B cell (primary cell): Measurements from ENCODE around the gene RAB9A. TPM values are rescaled to one million over a fixed set of nuclear protein-coding genes. Genes with fewer than 3 reads are reported as not detected.

ENCODE experiments used
- ATAC-seq: fragments of 200-7000 bp; cut with Tn5 transposase; one replicate; pipeline ENCODE4 v1.10.0; 2021; ENCODE audit warnings: low read depth, mild to moderate bottlenecking, moderate number of reproducible peaks, moderate library complexity
- CTCF ChIA-PET: fragments of 350-600 bp; sonication (Branson Sonifier 250); formaldehyde crosslinking; loops from one replicate; lab custom pipeline; 2021; ENCODE audit warnings: antibody characterized with exemption, inconsistent platforms; lab: Charles Lee
- POLR2A ChIA-PET: fragments of 350-600 bp; sonication (Branson Sonifier 250); formaldehyde crosslinking; loops from one replicate; lab custom pipeline; 2021; ENCODE audit warnings: antibody characterized with exemption; lab: Charles Lee
- DNase-seq: peaks from one replicate; pipeline ENCODE4 v3.0.0; 2013
- H2AFZ ChIP-seq: 2 replicates; pipeline ENCODE4 v1.6.1; 2012; ENCODE audit warnings: mild to moderate bottlenecking, low read depth, low read length; ENCODE audit not compliant: insufficient read depth, poor library complexity, severe bottlenecking
- H3K27ac ChIP-seq, 2 donors: 1 replicate in 1 of 2; 2 replicates in 1 of 2; pipeline ENCODE4 v1.5.1; 2012 to 2013; ENCODE audit warnings: low read length in 2 of 2, mild to moderate bottlenecking in 2 of 2, moderate library complexity in 1 of 2
- H3K27me3 ChIP-seq, 4 experiments: fragments of 200-600 bp in 1 of 4; sonication (generic) in 1 of 4; replicated peaks in 1 of 4; 1 replicate in 2 of 4; 2 replicates in 2 of 4; pipeline versions ENCODE4 v1.6.1 to v1.7.0; 2013 to 2016; ENCODE audit warnings: low read length in 3 of 4, mild to moderate bottlenecking in 2 of 4, mixed read lengths in 1 of 4, moderate library complexity in 1 of 4; ENCODE audit not compliant: insufficient read depth in 4 of 4, control insufficient read depth in 3 of 4; ENCODE audit errors: control extremely low read depth in 1 of 4
- H3K36me3 ChIP-seq, 2 experiments: replicated peaks in 1 of 2; 1 replicate in 1 of 2; 2 replicates in 1 of 2; pipeline versions ENCODE4 v1.6.1 to v1.7.1; 2013; ENCODE audit warnings: low read length in 1 of 2; ENCODE audit not compliant: insufficient read depth in 2 of 2, control insufficient read depth in 1 of 2; ENCODE audit errors: control extremely low read depth in 1 of 2, extremely low read depth in 1 of 2
- H3K4me1 ChIP-seq, 2 donors: fragments of 200-600 bp in 1 of 2; sonication (generic) in 1 of 2; 1 replicate in 1 of 2; 2 replicates in 1 of 2; pipeline versions ENCODE4 v1.5.1 to v1.6.1; 2013 to 2017; ENCODE audit warnings: low read length in 2 of 2; ENCODE audit not compliant: control insufficient read depth in 2 of 2, insufficient read depth in 2 of 2
- H3K4me2 ChIP-seq: replicated peaks from 2 replicates; pipeline ENCODE3; 2012; ENCODE audit warnings: mild to moderate bottlenecking, low read depth, low read length; ENCODE audit not compliant: poor library complexity, severe bottlenecking
- H3K4me3 ChIP-seq, 5 experiments: fragments of 200-600 bp in 1 of 5; sonication (generic) in 1 of 5; 1 replicate in 3 of 5; 2 replicates in 2 of 5; pipeline versions ENCODE4 v1.5.1 to v1.7.0; 2011 to 2016; ENCODE audit warnings: low read length in 4 of 5, mild to moderate bottlenecking in 4 of 5, low read depth in 2 of 5, control low read depth in 1 of 5, moderate library complexity in 1 of 5; ENCODE audit not compliant: insufficient read depth in 1 of 5; ENCODE audit errors: control extremely low read depth in 1 of 5, extremely low read depth in 1 of 5
- H3K79me2 ChIP-seq: fragments of 200-600 bp; sonication (generic); one replicate; pipeline ENCODE4 v1.6.0; 2016; ENCODE audit warnings: low read length; ENCODE audit not compliant: control insufficient read depth, insufficient read depth
- H3K9ac ChIP-seq: fragments of 200-600 bp; sonication (generic); 2 replicates; pipeline ENCODE4 v1.6.1; 2017; ENCODE audit warnings: mild to moderate bottlenecking, low read length, moderate library complexity
- H3K9me3 ChIP-seq, 3 donors: one replicate each; pipeline versions ENCODE4 v1.6.1 to v1.7.1; 2013; ENCODE audit warnings: low read length in 2 of 3; ENCODE audit not compliant: control insufficient read depth in 2 of 3, insufficient read depth in 1 of 3; ENCODE audit errors: control extremely low read depth in 1 of 3
- H4K20me1 ChIP-seq: 2 replicates; pipeline ENCODE4 v1.6.0; 2012; ENCODE audit warnings: mild to moderate bottlenecking, low read length; ENCODE audit not compliant: insufficient read depth, control insufficient read depth, poor library complexity, severe bottlenecking
- H3K27ac Mint-ChIP-seq: one replicate; pipeline ENCODE4 v1.8.0; 2021; ENCODE audit warnings: mixed read lengths
- H3K27me3 Mint-ChIP-seq: one replicate; pipeline ENCODE4 v1.8.0; 2021; ENCODE audit warnings: mixed read lengths
- H3K4me1 Mint-ChIP-seq: one replicate; pipeline ENCODE4 v1.8.0; 2021; ENCODE audit warnings: mixed read lengths
- H3K4me3 Mint-ChIP-seq: one replicate; pipeline ENCODE4 v1.8.0; 2021; ENCODE audit warnings: mixed read lengths
- H3K9me3 Mint-ChIP-seq: one replicate; pipeline ENCODE4 v1.8.0; 2022; ENCODE audit warnings: mixed read lengths; ENCODE audit not compliant: insufficient read depth
- EZH2 ChIP-seq: IDR thresholded peaks from 2 replicates; pipeline ENCODE4 v1.6.1; 2012; ENCODE audit warnings: borderline replicate concordance, low read depth, mild to moderate bottlenecking, moderate library complexity, low read length; ENCODE audit not compliant: insufficient read depth, poor library complexity, severe bottlenecking
- WGBS: methylation state at CpG from one replicate; pipeline ENCODE4 v1.1.5; 2013; ENCODE audit warnings: missing lambda C conversion rate; ENCODE audit not compliant: insufficient coverage; 5-methylcytosine and 5-hydroxymethylcytosine counted together
- intact Hi-C: fragments of 100-400 bp; cut with micrococcal nuclease; formaldehyde crosslinking; loops from one replicate; pipeline ENCODE4 v1.10.0; 2022
- polyA plus RNA-seq: library from polyadenylated mRNA; depleted of rRNA; stranded (reverse); fragments of >200 nt; gene quantifications from 2 replicates; pipeline ENCODE4 v1.2.3, GENCODE V29; 2012
- total RNA-seq, 2 donors: library from RNA; stranded (reverse); fragments of 120-200 nt in 1 of 2; gene quantifications; 1 replicate in 1 of 2; 2 replicates in 1 of 2; pipeline versions ENCODE4 v1.2.3 to v1.2.4, GENCODE V29; 2013 to 2022
- TF ChIP-seq, protein P1 (sequence below): fragments of 200-600 bp; IDR thresholded peaks from one replicate; pipeline ENCODE4 v1.8.0; 2022; ENCODE audit warnings: antibody characterized with exemption, mild to moderate bottlenecking

The RAB9A gene
- total and polyA plus RNA-seq, 2 donors (not counting 1 experiment from before 2014, with no cell fraction given) = 11.9 to 16.7 TPM

DNA sequence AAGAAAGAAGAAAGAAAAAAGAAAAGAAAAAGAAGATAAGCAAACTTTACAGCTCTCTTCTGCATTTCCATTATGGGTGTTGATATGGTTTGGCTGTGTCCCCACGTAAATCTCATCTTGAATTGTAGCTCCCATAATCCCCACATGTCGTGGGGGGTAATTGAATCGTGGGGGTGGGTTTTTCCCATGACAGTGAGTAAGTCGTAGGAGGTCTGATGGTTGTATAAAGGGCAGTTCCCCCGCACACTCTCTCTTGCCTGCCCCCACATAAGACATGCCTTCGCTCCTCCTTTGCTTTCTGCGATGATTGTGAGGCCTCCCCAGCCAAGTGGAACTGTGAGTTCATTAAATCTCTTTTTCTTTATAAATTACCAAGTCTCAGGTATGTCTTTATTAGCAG is 7.3 kb upstream of the RAB9A start:
- CTCF ChIA-PET = no interaction called here
- Histone ChIP-seq H3K79me2 (no peaks in the 10 kb centered on the region), H4K20me1 (no peaks in the 10 kb centered on the region), H3K27ac (no peak overlapping the region), H3K36me3 (no peaks in the 10 kb centered on the region), H3K9me3 (no peaks in the 10 kb centered on the region), H3K4me1 (no peaks in the 10 kb centered on the region), H3K4me2 (no peak overlapping the region), H3K4me3 (no peak overlapping the region), H3K9ac (no peak overlapping the region), H3K27me3 (no peaks in the 10 kb centered on the region), H2AFZ (no peak overlapping the region)
- Mint-ChIP-seq H3K27me3 (no peaks in the 10 kb centered on the region), H3K27ac (no peak overlapping the region), H3K4me1 (peaks cover 13% of the 10 kb centered on the region), H3K9me3 (no peaks in the 10 kb centered on the region), H3K4me3 (no peak overlapping the region)
- intact Hi-C loops = no loop called here
- no CpG with 5 or more reads among the region's 7 CpGs for WGBS
- POLR2A ChIA-PET = interaction anchor here (0.7 kb wide), 2 partner anchors 16 to 35 kb away, joined by 4 to 7 read pairs; no protein-coding TSS in a partner anchor
- no peak for DNase-seq
- ATAC-seq = no peak
- no peak for TF ChIP-seq EZH2
- TF ChIP-seq, protein P1, sequence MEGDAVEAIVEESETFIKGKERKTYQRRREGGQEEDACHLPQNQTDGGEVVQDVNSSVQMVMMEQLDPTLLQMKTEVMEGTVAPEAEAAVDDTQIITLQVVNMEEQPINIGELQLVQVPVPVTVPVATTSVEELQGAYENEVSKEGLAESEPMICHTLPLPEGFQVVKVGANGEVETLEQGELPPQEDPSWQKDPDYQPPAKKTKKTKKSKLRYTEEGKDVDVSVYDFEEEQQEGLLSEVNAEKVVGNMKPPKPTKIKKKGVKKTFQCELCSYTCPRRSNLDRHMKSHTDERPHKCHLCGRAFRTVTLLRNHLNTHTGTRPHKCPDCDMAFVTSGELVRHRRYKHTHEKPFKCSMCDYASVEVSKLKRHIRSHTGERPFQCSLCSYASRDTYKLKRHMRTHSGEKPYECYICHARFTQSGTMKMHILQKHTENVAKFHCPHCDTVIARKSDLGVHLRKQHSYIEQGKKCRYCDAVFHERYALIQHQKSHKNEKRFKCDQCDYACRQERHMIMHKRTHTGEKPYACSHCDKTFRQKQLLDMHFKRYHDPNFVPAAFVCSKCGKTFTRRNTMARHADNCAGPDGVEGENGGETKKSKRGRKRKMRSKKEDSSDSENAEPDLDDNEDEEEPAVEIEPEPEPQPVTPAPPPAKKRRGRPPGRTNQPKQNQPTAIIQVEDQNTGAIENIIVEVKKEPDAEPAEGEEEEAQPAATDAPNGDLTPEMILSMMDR = no peak

DNA sequence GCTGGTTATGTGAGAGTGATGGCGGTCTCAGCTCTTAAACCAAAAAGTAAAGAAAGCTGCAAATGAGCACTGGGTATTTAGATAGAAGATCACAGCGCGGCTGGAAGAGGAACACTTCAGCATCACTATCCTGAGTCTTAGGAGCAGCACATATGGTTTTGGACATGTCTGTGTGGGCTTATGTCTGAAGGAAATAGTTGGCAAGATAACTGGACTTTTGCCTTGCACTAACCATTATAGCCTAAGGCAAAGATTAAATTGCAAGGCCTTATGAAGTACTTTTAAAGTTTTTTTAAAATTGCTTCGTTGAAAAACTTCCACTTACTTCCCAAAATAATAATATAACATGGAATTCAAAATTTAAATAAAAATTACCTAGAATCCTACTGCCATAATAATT is 4.6 kb upstream of the RAB9A start:
- H3K36me3 ChIP-seq = no peaks in the 10 kb centered on the region
- no peak overlapping the region for H3K4me3 ChIP-seq
- H3K9me3 Mint-ChIP-seq = no peaks in the 10 kb centered on the region
- intact Hi-C loops = no loop called here
- no peak overlapping the region for H3K9ac ChIP-seq
- H3K4me2 ChIP-seq = no peak overlapping the region
- H3K9me3 ChIP-seq = no peaks in the 10 kb centered on the region
- DNase-seq (no peak), ATAC-seq (no peak)
- H3K27me3 ChIP-seq = no peaks in the 10 kb centered on the region
- no peaks in the 10 kb centered on the region for H4K20me1 ChIP-seq
- ChIA-PET CTCF (interaction anchor here (1.1 kb wide), 1 partner anchor 738 kb away, joined by 3 read pairs; no protein-coding TSS in a partner anchor), POLR2A (interaction anchor here (0.6 kb wide), 1 partner anchor 25 kb away, joined by 3 read pairs; no protein-coding TSS in a partner anchor)
- H3K4me1 Mint-ChIP-seq = peaks cover 17% of the 10 kb centered on the region
- H3K27ac Mint-ChIP-seq = no peak overlapping the region
- H2AFZ ChIP-seq = no peak overlapping the region
- no peak overlapping the region for H3K27ac ChIP-seq
- WGBS = no CpG with 5 or more reads among the region's 4 CpGs
- H3K4me3 Mint-ChIP-seq = no peak overlapping the region
- no peak for TF ChIP-seq EZH2
- TF ChIP-seq, protein P1 = no peak
- H3K4me1 ChIP-seq = peaks cover 0 to 8% of the 10 kb centered on the region in 2 donors
- H3K79me2 ChIP-seq = peaks cover 24% of the 10 kb centered on the region
- H3K27me3 Mint-ChIP-seq = no peaks in the 10 kb centered on the region
